Measurements from ENCODE around the gene ZSWIM9.
"Not testable (repeated sequence)": the region's sequence is repeated elsewhere in the genome, so short reads cannot be mapped to it uniquely, and the experiment has no call there.

Gene ZSWIM9

DNA sequence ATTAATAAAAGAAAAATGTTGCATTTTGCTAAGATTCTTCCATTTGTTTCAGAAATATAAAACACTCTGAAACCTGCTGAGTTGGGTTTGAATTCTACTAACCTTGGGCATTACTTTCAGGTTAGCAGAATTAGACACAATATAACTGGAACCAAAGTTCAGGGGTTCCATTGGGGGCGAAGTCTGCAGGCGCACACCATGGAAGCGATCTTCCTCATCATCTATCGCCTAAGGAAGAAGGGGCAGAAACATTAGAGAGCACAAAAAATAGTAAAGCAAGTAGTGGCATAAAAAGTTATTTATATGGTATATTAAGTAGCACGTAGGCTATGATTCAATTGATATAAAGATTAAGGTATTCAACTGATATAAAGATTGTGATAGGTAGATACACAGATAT, 51.1 kb downstream of the ZSWIM9 start:
- DNase-seq = no peak

DNA sequence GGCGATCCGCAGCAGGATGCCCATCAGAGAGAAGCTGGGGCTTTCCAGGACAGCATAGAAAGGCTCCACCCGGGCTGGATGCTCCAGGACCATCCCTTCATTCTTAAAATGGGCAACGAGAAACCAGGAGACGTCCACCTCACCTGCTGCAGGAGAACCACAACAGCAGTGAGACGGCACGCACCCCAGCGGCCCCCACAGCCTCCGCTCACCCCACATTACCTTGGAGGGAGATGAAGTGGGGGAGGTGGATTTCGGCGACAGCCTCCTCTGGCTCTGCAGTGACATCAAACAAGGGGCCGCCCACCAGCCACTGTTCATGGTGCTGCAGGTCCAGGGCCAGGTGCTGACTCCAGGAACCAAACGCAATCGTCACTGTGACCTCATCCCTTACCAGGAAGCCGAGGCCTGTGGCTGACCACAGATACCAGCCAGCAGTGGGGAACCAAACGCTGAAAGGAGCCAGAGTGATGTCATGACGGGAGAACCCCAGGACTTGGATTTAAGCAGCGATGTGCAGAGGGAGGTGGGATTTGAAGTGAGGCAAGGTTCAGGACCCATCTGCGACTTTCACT, 60.2 kb downstream of the ZSWIM9 start:
- no peak for DNase-seq

GRCh38 chr19:48237057-48237456, 66.6 kb downstream of the ZSWIM9 start:
- no peak for DNase-seq

DNA sequence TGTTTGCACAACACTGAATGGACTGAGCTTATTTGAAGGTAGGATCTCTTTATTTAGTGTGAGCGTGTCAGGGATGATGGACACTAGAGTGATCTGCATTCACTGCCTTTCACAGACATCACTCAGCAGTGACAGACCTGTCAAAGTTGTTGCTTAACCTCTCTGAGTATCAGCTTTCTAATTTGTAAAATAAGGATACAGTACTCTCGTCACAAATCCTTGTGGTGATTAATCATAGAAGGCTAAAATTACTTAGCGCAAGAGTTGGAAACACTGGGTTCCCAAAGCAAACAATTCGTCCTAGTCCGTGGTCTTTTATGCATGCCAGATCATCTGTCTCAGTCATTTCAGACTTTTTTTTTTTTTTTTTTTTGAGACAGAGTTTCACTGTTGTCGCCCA, 68.6 kb downstream of the ZSWIM9 start:
- no peak for DNase-seq

DNA sequence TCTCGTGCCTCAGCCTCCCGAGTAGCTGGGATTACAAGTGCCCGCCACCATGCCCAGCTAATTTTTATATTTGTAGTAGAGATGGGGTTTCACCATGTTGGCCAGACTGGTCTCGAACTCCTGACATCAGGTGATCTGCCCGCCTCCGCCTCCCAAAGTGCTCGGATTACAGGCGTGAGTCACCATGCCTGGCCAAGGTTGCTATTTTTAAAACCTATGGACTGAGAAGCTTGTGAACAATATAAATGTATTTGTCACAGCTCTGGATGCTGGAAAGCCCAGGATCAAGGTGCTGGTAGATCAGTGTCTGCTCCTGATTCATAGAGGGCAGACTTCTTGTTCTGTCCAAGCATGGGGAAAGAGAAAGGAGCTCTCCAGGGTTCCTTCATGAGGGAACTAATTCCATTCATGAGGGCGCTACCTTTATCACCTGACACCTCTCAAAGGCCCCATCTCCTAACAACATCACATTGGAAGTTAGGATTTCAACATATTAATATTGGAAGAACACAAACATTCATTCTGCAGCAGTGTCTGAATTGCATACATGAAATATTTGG, 69.2 kb downstream of the ZSWIM9 start:
- no peak for DNase-seq

- not testable (repeated sequence) for DNase-seq
Measured at GRCh38 chr19:48241771-48242170, 71.3 kb downstream of the ZSWIM9 start.

- no peak for DNase-seq
Measured at GRCh38 chr19:48244281-48244680, 73.8 kb downstream of the ZSWIM9 start.

- DNase-seq = no peak
Measured at GRCh38 chr19:48246101-48246500, 75.6 kb downstream of the ZSWIM9 start.

DNA sequence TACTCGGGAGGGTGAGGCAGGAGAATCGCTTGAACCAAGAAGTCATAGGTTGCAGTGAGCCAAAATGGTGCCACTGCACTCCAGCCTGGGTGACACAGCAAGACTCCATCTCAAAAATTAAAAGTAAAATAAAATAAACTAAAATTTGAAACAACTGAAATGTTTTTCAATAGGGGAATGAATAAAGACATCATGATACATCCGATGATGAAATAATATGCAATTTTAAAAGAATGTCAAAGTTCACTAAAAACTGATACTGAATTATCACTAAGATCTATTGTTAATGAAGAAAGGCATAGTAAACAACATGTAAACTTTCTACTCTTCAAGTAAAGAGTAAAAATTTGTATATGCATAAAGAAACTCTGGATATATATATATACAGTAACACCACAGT, 76.7 kb downstream of the ZSWIM9 start:
- no peak for DNase-seq
